ENCODE measurements around the gene SMARCD3.

- TF ChIP-seq CTCF (IDR thresholded peaks at IDR 0.05; ENCODE audit: control extremely low read depth in 1 of 3, insufficient read depth in 1 of 3, low read depth in 1 of 3, low read length in 3 of 3) (no peak), NRF1 (IDR thresholded peaks at IDR 0.05; ENCODE audit: low read depth, low read length) (no peak), EGR1 (IDR thresholded peaks at IDR 0.05; ENCODE audit: borderline replicate concordance, low read depth, low read length) (no peak), RXRA (IDR thresholded peaks at IDR 0.05; ENCODE audit: insufficient read depth, low read depth, low read length) (no peak), POLR2A (IDR thresholded peaks at IDR 0.05; ENCODE audit: control extremely low read depth in 1 of 2, low read depth in 2 of 2, low read length in 2 of 2) (no peak), EZH2 (IDR thresholded peaks at IDR 0.05; ENCODE audit: low read depth, low read length, severe bottlenecking) (no peak), HDAC2 (IDR thresholded peaks at IDR 0.05; ENCODE audit: borderline replicate concordance in 1 of 2, low read depth in 2 of 2, low read length in 2 of 2) (no peak), CREB1 (IDR thresholded peaks at IDR 0.05) (no peak), MAX (IDR thresholded peaks at IDR 0.05) (no peak), SP2 (IDR thresholded peaks at IDR 0.05; ENCODE audit: low read length) (no peak), POLR2AphosphoS5 (IDR thresholded peaks at IDR 0.05; ENCODE audit: low read depth, low read length) (no peak), RAD21 (IDR thresholded peaks at IDR 0.05 in 1 of 2, conservative IDR thresholded peaks at IDR 0.05 in 1 of 2; ENCODE audit: low read depth in 2 of 2, low read length in 2 of 2) (no peak), SP1 (IDR thresholded peaks at IDR 0.05; ENCODE audit: low read depth, low read length) (no peak)
- TF ChIP-seq, protein P1, sequence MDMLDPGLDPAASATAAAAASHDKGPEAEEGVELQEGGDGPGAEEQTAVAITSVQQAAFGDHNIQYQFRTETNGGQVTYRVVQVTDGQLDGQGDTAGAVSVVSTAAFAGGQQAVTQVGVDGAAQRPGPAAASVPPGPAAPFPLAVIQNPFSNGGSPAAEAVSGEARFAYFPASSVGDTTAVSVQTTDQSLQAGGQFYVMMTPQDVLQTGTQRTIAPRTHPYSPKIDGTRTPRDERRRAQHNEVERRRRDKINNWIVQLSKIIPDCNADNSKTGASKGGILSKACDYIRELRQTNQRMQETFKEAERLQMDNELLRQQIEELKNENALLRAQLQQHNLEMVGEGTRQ (IDR thresholded peaks at IDR 0.05; ENCODE audit: low read length), result no peak
These were observed 9.5 kb upstream of the SMARCD3 start for GRCh38 chr7:151257990-151258389.

Data from H1 (cell line).